Loucy (cell line): ENCODE measurements around the gene RPTOR.

Source experiments
- H2AFZ ChIP-seq: fragments of 200-600 bp; sonication (generic); 2 replicates; pipeline ENCODE4 v1.6.0; 2016; ENCODE audit warnings: antibody characterized with exemption, mild to moderate bottlenecking, low read length, moderate library complexity
- H3F3A ChIP-seq: fragments of 200-600 bp; 2 replicates; pipeline ENCODE4 v1.6.0; 2016; ENCODE audit warnings: antibody characterized with exemption, low read depth, mild to moderate bottlenecking
- H3K27me3 ChIP-seq: fragments of 200-600 bp; sonication (generic); 2 replicates; pipeline ENCODE4 v1.6.1; 2014; ENCODE audit warnings: low read length, mild to moderate bottlenecking; ENCODE audit not compliant: insufficient read depth, poor library complexity, severe bottlenecking
- H3K36me3 ChIP-seq: fragments of 200-600 bp; sonication (generic); 2 replicates; pipeline ENCODE4 v1.6.1; 2016; ENCODE audit warnings: low read length; ENCODE audit not compliant: insufficient read depth
- H3K4me1 ChIP-seq: fragments of 200-600 bp; sonication (generic); 2 replicates; pipeline ENCODE4 v1.5.1; 2014; ENCODE audit warnings: low read length, mild to moderate bottlenecking; ENCODE audit not compliant: insufficient read depth, poor library complexity, severe bottlenecking
- H3K4me2 ChIP-seq: fragments of 200-600 bp; sonication (generic); 2 replicates; pipeline ENCODE4 v1.6.0; 2014; ENCODE audit warnings: antibody characterized with exemption, low read length, low read depth, mild to moderate bottlenecking; ENCODE audit not compliant: poor library complexity, severe bottlenecking
- H3K4me3 ChIP-seq: fragments of 200-600 bp; sonication (generic); 2 replicates; pipeline ENCODE4 v1.5.1; 2014; ENCODE audit warnings: low read length, mild to moderate bottlenecking, mixed read lengths; ENCODE audit not compliant: poor library complexity, severe bottlenecking
- H3K79me2 ChIP-seq: fragments of 200-600 bp; sonication (generic); 2 replicates; pipeline ENCODE4 v1.6.1; 2014; ENCODE audit warnings: low read length; ENCODE audit not compliant: insufficient read depth
- H3K9ac ChIP-seq: fragments of 200-600 bp; sonication (generic); 2 replicates; pipeline ENCODE4 v1.6.0; 2014; ENCODE audit warnings: mild to moderate bottlenecking, low read depth, low read length, moderate library complexity; ENCODE audit not compliant: poor library complexity, severe bottlenecking
- H3K9me2 ChIP-seq: fragments of 200-600 bp; sonication (generic); replicated peaks from 2 replicates; pipeline ENCODE4 v1.6.1; 2016; ENCODE audit warnings: low read depth, low read length, mixed read lengths
- H3K9me3 ChIP-seq: fragments of 200-600 bp; sonication (generic); 2 replicates; pipeline ENCODE4 v1.6.1; 2014; ENCODE audit warnings: mild to moderate bottlenecking, antibody characterized with exemption, low read length, low read depth; ENCODE audit not compliant: insufficient read depth
- H4K20me1 ChIP-seq: fragments of 200-600 bp; sonication (generic); 2 replicates; pipeline ENCODE4 v1.6.0; 2014; ENCODE audit warnings: antibody characterized with exemption, low read length, mild to moderate bottlenecking; ENCODE audit not compliant: insufficient read depth, poor library complexity, severe bottlenecking
- EZH2phosphoT487 ChIP-seq: fragments of 200-600 bp; IDR thresholded peaks from 2 replicates; pipeline ENCODE4 v1.6.1; 2018; ENCODE audit warnings: antibody characterized with exemption, mild to moderate bottlenecking, moderate library complexity, borderline replicate concordance
- TF ChIP-seq, protein P1 (sequence below): fragments of 200-600 bp; sonication (generic); conservative IDR thresholded peaks from 2 replicates; pipeline ENCODE4 v1.5.1; 2014; ENCODE audit warnings: mild to moderate bottlenecking, antibody characterized with exemption, low read length

The RPTOR gene

DNA sequence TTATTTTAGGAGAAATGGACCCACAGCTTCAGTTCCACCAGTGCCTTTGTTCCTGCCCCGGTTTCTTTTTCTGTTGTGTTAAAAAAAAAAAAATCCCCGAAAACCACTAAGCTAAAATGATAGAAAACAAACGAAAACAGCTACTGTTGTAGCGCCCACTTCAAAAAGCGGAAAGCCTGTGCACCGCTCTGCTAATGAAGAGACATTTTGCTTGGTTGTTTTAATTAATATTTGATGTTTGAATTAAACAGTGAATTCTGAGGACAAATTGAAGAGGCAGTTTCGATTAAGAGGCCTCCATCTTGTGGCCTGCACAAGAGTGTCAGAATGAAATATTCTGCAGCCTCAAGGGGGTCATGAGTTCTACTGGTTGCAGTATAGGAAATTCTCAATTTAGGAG, 186.7 kb downstream of the RPTOR start:
- Histone ChIP-seq H3K9me2 (no peaks in the 10 kb centered on the region), H3K4me1 (no peaks in the 10 kb centered on the region), H3K79me2 (no peaks in the 10 kb centered on the region), H3K36me3 (peaks cover 9% of the 10 kb centered on the region; the same call in 1 of the 2 replicates), H3K4me2 (no peak overlapping the region), H3K27me3 (no peaks in the 10 kb centered on the region), H4K20me1 (no peaks in the 10 kb centered on the region), H3K9me3 (no peaks in the 10 kb centered on the region), H3K9ac (no peak overlapping the region), H3K4me3 (no peak overlapping the region), H2AFZ (no peak overlapping the region), H3F3A (no peaks in the 10 kb centered on the region)
- no peak for TF ChIP-seq EZH2phosphoT487
- TF ChIP-seq, protein P1, sequence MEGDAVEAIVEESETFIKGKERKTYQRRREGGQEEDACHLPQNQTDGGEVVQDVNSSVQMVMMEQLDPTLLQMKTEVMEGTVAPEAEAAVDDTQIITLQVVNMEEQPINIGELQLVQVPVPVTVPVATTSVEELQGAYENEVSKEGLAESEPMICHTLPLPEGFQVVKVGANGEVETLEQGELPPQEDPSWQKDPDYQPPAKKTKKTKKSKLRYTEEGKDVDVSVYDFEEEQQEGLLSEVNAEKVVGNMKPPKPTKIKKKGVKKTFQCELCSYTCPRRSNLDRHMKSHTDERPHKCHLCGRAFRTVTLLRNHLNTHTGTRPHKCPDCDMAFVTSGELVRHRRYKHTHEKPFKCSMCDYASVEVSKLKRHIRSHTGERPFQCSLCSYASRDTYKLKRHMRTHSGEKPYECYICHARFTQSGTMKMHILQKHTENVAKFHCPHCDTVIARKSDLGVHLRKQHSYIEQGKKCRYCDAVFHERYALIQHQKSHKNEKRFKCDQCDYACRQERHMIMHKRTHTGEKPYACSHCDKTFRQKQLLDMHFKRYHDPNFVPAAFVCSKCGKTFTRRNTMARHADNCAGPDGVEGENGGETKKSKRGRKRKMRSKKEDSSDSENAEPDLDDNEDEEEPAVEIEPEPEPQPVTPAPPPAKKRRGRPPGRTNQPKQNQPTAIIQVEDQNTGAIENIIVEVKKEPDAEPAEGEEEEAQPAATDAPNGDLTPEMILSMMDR: no peak

DNA sequence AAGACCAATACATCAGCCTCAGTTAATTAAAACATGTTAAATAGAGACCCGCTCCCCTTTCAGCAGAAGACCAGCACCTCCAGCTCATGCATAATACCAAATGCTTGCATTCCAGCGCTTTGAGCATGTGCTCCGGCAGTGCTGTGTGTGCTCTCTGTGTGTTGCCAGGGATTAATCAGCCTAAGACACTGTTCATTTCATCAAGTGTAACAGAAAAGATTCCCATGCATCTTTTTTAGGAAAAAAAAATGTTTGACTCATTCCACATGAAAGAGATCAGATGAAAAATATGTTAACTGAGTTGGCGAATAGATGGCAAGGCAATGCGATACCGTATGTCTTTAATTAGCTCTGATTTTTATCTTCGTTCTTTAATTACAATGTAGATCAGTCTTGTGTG, 187.6 kb downstream of the RPTOR start:
- Histone ChIP-seq H3F3A (no peaks in the 10 kb centered on the region), H2AFZ (no peak overlapping the region), H3K4me2 (no peak overlapping the region), H3K79me2 (no peaks in the 10 kb centered on the region), H3K4me3 (no peak overlapping the region), H3K9me3 (no peaks in the 10 kb centered on the region), H3K9me2 (no peaks in the 10 kb centered on the region), H3K4me1 (no peaks in the 10 kb centered on the region), H4K20me1 (no peaks in the 10 kb centered on the region), H3K27me3 (no peaks in the 10 kb centered on the region), H3K36me3 (peaks cover 9% of the 10 kb centered on the region; the same call in 1 of the 2 replicates), H3K9ac (no peak overlapping the region)
- TF ChIP-seq, protein P1: no peak
- no peak for TF ChIP-seq EZH2phosphoT487

DNA sequence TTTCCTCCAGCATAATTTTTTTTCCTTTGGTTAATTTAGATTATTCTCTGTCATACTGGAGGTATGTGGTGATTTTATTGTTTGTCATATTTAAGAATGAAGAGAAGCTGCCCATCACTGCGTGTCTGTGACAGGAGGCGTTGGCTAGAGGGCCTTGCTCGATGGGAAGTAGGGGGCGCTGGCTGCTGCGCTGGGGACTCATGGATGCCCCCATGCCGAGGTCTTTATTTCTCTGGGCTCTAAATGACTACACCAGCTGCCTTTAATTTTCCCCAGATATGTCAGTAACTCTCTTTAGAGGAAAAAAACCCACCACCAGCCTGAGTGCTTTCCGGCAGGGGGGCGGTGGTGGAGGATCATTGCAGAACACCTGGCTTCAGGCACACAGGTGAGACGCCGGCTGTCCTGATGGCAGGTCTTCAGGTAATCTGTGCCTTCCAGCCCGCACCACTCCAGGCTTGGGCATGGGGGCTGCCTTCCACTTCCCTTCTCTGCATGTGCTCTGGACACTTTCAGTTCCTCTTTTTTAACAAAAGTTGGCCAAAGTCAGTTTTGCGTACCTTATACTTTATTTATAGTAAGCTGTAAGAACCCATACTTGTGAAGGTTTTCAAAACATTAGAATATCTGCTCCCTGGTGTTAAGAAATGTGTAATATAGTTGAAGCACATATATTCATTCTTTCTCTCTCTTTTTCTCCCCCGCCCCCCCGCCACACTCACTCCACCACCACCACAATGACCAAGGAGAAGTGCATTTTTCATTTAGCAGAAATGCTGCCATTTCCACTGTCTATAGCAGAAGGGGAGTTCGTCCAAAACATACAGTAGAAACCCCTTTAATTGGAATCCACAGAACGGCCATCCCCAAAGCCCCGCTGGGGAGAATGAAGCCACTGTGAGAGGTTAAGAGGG, 192.7 kb downstream of the RPTOR start:
- H3F3A ChIP-seq: no peaks in the 10 kb centered on the region
- no peak overlapping the region for H2AFZ ChIP-seq
- no peaks in the 10 kb centered on the region for H3K4me1 ChIP-seq
- H3K9me2 ChIP-seq: no peaks in the 10 kb centered on the region
- H3K9me3 ChIP-seq: no peaks in the 10 kb centered on the region
- H3K9ac ChIP-seq: no peak overlapping the region
- H3K4me2 ChIP-seq: no peak overlapping the region
- no peak overlapping the region for H3K4me3 ChIP-seq
- H3K27me3 ChIP-seq: no peaks in the 10 kb centered on the region
- H3K79me2 ChIP-seq: no peaks in the 10 kb centered on the region
- peaks cover 28% of the 10 kb centered on the region for H3K36me3 ChIP-seq
- TF ChIP-seq, protein P1: 0 out of 2 replicates have a peak, but pooled peaks have one; percentile 21
- TF ChIP-seq EZH2phosphoT487: no peak
- no peaks in the 10 kb centered on the region for H4K20me1 ChIP-seq
